Astrocyte (in vitro differentiated cells and primary cell): ENCODE results near the gene OR6J1.

Experiments
- CTCF ChIP-seq: IDR thresholded peaks from 2 replicates; pipeline ENCODE4 v1.5.1; 2011; ENCODE audit warnings: low read depth, mild to moderate bottlenecking, inconsistent platforms, low read length, moderate library complexity; ENCODE audit not compliant: insufficient read depth
- EZH2 ChIP-seq: IDR thresholded peaks from 2 replicates; pipeline ENCODE4 v1.6.1; 2012; ENCODE audit warnings: mild to moderate bottlenecking, low read length, inconsistent platforms; ENCODE audit not compliant: insufficient read depth

GRCh38 chr14:22622255-22622654, 21.9 kb downstream of the OR6J1 start:
- no peak for TF ChIP-seq CTCF
- no peak for TF ChIP-seq EZH2
